HG03571 (cell line): ENCODE data around the gene SRA1.
A peak's percentile ranks its signal among the peaks of the same experiment; 100 is the strongest.

ENCODE experiments used
- ATAC-seq: cut with Tn5 transposase; IDR thresholded peaks from one replicate; pipeline ENCODE4 v1.9.1; 2021; ENCODE audit not compliant: unreplicated experiment

Gene SRA1

DNA sequence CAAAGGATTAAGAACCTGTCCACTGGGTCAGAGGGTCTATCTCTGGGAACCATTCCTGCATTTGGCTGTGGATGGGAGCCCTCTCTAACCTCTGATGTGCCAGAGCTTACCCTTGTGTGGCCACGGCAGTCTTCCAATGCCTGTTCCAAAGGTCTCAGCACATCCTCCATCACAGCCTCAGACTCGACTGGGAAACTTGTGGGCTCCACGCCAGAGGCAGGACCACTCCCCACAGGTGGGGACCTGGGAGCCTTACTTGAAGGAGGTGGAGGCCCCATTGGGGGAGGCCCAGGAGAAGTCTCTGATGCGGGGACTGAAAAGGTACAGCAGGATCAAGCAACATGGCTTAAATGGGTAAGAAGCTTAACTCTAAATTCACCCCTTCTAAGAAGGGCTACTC, 5.4 kb downstream of the SRA1 start:
- ATAC-seq: no peak

DNA sequence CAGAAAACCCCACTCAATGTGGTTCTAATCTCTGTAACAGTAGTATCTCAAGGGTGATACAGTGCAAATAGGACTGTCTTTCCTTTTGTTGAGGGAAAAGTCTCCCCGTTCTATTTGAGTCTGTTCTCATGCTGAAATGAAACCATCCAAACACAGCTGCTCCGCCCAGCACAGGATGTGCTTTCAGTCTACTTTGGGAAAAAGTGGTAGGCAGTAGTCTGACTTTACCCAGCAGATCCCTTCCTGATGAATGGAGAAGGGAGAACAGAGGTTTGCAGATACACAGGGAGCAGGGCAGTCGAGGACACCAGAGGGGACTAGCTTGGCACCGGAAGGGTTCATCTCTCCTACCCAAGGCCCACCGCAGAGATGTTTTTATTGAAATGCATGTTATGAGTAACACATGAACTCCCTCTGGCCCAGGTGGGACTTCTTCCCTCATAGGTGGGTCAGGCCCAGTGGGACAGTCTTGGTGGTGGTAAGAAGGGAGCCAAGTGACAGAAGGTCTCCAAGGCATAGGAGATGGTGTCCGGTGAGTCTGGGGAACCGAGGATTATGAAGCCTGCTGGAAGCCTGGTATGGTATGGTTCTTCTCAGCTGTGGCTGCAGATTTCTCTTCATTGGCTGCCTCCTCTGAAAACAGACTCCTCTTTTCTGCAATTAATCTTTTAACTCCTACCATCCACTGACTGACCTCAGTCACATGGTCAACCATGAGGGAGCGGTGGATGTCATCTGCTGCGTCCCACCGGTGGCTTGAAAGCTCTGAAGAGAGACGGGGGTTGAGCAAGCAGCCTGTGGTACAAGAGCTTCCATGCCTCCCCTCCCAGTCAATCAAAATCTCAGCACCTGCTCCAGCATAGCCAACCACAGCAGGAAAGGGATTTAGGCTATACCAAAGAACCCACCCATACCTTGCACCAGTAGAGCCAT, 6.9 kb downstream of the SRA1 start:
- ATAC-seq: no peak

DNA sequence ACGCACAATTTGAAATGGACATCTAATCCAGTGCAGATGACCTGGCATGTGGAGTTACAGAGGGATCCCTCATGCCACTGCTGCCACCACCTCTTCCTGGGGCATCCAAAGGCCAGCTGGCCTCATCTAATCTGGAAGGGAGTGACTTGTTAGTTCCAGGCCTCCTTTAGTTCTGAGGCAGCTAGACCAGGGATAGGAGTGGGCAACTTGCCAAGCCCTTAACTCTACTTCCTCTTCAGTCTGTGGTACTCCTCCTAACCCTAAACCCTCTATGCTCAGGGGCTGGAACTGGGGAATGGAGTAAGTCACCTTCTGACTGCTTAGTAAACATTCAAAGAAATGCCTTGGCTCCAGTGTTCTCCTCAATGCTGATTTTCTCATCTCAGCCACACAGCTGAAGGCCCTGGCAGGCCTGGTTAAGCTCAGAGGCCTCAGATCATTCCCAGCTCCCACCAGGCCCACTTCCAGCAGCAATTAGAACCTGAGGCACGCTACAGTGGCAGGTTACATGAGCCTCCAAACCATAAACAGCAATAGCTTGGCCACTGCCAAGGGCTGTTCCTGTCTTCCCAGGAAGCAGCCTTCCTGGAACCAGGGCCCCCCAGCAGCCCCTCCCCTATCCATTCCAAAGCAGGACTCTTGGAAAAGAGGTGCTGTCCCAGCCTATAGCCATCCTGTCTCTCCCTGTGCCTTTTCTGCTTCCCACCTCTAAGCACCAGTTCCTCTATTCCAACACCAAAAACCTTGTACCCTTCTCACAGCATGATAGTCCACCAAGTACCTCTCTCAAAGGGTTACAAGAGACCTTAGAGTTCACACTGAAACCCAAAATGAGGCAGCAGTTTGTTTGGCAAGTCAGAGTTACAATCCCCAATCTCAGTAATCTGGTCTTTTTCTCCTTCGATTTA, 7.8 kb downstream of the SRA1 start:
- ATAC-seq: no peak

DNA sequence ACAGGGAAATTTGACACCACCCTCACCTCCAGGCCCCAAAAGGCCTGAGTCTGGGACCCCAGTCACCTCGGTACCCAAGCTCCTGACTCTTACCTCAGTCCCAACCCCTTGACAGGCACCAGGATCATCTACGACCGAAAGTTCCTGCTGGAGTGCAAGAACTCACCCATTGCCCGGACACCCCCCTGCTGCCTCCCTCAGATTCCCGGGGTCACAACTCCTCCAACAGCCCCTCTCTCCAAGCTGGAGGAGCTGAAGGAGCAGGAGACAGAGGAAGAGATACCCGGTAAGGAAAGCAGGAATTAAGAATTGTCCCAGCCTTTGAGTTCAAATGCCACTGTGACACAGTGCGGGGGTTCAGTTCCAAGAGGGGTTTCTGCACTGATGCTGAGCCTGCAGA, 8.5 kb downstream of the SRA1 start:
- no peak for ATAC-seq

DNA sequence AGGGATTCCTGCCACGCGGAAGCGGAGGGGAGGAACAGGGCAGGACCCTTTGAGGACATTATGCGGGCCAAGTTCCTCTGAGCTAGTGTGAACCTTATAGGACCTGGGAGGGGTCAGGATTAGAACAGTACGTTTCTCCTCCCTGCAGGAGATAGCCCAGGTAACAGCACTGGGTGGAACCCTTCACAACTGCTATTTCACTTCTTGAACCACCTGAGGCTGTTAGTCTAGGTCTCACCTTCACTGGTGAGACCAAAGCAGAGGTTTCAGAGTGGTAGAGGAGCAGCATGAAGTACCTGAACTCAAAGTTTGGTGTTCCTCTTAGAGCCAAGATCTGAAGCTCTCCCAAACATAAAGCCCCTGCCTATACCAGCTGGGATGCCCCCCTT, 9.0 kb downstream of the SRA1 start:
- ATAC-seq: no peak

DNA sequence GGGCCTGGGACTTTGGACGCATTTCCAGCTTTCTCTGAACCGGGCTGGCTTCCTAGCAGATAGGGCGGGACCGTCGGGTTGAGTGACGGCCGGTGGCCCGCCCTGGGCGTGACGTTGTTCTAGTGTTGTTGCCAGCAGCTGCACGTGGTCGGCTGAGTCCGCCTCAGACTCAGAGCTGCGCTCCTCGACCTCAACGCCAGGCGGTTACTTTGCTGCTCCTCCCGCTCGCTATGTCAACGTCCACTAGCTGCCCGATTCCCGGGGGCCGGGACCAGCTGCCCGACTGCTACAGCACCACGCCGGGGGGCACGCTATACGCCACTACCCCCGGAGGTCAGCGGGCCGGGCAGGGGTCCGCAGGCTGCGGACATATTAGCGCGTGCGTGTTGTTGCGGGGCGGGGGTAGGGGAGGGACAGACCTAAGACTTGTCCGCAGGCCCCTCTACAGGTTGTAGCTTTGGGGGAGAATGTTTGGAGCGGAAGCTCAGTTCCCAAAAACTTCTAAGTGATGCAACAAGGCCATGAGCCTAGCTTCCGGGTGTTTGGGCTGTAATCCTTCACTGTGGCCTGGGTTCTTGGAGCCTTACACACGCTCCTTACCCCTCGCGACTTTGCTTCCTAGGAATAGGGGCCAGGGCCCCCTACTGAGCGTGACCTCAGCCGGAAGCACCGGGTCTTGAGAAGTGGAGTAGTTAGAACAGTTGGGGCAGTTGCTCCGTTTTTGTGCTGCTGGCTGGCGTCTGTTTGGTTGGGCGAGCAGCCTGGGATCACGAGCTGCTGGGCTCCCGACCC, 9.6 kb downstream of the SRA1 start, which contains the start of gene EIF4EBP3:
Gene EIF4EBP3, plus strand, starts transcription at position 155 of the 792 bp plus-strand sequence. Its CDS starts 76 bp downstream, at position 231.
- ATAC-seq: peak; percentile 97

DNA sequence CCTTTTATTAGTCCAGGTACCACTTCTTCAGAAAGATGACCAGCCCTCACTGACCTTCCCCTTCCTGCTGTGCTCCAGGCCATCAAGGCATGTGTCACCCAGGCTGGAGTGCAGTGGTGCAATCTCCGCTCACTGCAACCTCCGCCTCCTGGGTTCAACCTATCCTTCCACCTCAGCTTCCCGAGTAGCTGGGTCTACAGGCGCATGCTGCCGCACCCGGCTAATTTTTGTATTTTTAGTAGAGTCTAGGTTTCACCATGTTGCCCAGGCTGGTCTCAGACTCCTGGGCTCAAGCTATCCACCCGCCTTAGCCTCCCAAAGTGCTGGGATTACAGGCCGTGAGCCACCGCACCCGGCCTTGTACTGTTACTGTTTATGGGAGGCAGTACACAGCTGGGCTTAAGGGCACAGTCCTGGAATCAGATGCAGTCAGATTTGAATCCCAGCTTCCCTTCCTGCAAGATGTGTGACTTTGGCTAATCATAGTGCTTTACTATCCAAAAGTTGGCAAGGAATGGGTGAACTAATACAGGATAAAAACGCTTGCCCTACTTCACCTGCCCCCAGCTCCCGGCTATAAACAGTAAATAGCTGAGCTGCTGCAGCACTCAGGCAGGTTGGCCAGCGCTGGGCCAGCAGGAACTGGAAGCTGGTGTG, 10.3 kb downstream of the SRA1 start:
- ATAC-seq: no peak

DNA sequence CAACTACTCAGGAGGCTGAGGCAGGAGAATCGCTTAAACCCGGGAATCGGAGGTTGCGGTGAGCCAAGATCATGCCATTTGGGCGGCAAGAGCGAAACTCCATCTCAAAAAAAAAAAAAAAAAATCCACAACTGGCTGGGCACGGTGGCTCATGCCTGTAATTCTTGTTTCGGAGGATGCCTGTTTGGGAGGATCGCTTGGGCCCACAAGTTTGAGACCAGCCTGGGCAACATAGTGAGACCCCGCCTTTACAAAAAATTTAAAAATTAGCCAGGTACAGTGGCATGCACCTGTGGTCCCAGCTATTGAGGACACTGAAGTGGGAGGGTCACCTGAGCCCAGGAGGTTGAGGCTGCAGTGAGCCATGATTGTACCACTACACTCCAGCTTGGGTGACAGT, 11.7 kb downstream of the SRA1 start:
- ATAC-seq: no peak

DNA sequence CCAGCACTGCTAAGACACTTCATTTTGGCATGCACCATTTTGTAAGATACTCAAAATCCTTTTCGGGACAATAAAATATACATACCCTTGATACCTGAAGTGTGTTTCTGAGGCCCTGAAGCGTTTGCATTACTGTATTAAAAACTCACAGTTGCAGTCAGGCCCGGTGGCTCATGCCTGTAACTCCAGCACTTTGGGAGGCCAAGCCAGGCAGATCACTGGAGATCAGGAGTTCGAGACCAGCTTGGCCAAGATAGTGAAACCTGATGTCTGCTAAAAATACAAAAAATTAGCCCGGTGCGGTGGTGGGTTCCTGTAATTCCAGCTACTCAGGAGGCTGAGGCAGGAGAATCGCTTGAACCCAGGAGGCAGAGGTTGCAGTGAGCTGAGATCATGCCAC, 12.3 kb downstream of the SRA1 start:
- ATAC-seq: no peak

DNA sequence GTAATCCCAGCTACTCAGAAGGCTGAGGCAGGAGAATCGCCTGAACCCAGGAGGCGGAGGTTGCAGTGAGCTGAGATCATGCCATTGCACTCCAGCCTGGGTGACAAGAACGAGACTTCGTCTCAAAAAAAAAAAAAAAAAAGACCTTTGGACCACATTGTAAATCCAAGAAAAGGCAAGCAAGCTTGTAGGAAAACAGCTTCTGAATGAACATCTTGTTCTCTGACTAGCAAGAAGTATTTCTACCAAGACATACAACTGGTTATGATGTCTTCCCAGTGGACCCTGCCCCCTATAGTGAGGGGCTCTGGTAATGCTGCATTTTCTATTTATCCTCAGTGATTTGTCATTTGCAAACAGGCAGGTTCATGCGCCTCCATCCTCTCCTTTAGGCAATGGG, 14.3 kb downstream of the SRA1 start:
- ATAC-seq: no peak

DNA sequence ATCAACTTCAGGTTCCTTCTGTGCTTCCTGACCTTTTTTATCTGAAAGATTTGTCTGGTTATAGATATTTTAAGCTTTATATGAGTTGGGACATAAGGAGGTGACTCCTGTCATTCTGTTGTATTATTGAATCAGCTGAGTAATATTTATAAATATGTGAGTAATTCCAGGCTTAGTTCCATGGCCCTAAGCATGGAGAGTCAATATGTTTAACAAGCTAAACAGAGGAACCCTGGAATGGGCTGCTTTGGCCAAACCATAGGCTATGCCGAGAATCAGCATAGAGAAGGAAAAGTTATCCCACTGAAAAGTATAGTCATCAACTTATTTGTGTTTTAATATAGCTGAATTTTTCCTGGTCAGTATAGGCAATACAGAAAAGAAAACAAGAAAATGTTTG, 17.0 kb downstream of the SRA1 start:
- no peak for ATAC-seq

DNA sequence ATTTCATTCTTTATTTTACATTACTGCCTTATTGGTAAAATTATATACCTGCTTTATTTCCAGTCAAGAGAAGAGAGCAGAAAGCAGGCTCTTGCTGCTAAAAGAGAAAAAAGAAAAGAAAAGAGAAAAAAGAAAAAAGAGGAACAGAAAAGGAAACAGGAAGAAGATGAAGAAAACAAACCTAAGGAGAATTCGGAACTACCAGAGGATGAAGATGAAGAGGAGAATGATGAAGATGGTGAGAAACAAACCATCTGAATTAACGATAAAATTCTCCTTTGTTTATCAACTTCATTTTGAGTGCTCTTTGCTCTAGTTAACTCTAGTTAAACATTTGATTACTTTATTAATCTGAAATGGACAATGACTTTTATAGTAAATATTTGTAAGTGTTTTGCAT, 33.3 kb downstream of the SRA1 start:
- ATAC-seq: no peak

DNA sequence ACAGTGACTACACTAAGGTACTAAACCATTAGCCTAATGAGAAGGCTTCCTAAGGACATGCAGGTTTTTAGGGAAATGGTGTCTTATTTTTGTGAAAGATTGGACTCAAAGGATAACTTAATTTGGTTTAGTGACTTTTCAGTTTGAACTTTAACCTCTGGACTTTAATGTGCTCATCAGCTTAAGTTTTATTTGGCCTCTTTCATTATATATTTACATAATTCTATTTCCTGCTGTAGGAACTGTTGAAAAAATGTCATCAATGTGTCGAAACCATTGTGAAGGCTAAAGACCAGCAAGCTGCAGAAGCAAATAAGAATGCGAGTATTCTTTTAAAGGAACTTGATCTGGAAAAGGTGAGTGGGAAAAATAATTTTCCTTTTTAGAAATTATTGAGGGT, 44.1 kb downstream of the SRA1 start:
- no peak for ATAC-seq

DNA sequence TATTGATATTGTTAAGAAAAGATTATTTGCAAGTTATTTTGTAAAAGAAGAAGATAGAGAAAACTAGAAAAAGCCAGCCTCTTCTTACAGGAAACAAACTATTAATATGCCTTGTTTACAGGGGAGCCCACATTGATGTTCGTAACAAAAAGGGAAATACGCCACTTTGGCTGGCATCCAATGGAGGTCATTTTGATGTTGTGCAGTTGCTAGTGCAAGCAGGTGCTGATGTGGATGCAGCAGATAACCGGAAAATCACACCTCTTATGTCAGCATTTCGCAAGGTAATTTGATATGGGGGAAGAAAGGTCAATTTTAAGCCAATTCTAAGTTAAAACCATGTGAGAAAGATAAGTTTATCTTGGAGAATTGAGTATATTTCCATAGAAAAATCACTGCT, 47.4 kb downstream of the SRA1 start:
- no peak for ATAC-seq

DNA sequence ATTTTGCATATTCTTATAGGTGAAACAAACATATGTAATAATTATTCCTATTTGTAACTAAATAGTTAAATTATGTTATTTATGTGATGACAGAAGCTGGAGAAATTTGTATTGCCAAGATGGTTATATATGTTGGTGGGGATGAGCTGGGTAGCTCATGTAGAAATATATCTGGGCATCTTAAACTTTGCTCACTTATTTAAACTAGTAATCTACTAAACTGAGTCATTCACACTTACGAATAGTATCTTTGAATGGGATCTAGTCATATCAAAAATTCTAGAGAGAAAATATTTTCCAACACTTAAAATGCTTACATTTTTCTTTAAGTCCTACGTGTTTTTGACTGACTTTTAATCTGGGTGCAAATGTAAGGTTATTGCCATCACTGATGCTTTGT, 54.4 kb downstream of the SRA1 start:
- no peak for ATAC-seq
